Esophagus (tissue), 2 donors: Measurements from ENCODE around the gene SIGLEC7. TPM values are rescaled to one million over a fixed set of nuclear protein-coding genes. Genes with fewer than 3 reads are reported as not detected.

Experiments
- H3K27ac ChIP-seq, 2 donors: one replicate each; pipeline ENCODE4 v1.5.1; 2013; ENCODE audit warnings: low read depth in 2 of 2, mild to moderate bottlenecking in 2 of 2, inconsistent platforms in 1 of 2, low read length in 1 of 2, moderate library complexity in 1 of 2
- H3K27me3 ChIP-seq, 2 donors: one replicate each; pipeline ENCODE4 v1.6.1; 2013; ENCODE audit warnings: low read length in 2 of 2, control low read depth in 1 of 2, mild to moderate bottlenecking in 1 of 2; ENCODE audit not compliant: insufficient read depth in 2 of 2, control insufficient read depth in 1 of 2
- H3K36me3 ChIP-seq, 2 donors: one replicate each; pipeline ENCODE4 v1.6.1; 2013; ENCODE audit warnings: low read length in 1 of 2; ENCODE audit not compliant: control insufficient read depth in 2 of 2, insufficient read depth in 2 of 2
- H3K4me1 ChIP-seq, 2 donors: one replicate each; pipeline ENCODE4 v1.6.1; 2013; ENCODE audit warnings: low read length in 1 of 2; ENCODE audit not compliant: control insufficient read depth in 2 of 2, insufficient read depth in 2 of 2
- H3K4me3 ChIP-seq, 2 donors: one replicate each; pipeline ENCODE4 v1.5.1; 2013; ENCODE audit warnings: low read length in 2 of 2, mild to moderate bottlenecking in 2 of 2, low read depth in 1 of 2, moderate library complexity in 1 of 2
- H3K9me3 ChIP-seq, 2 donors: one replicate each; pipeline ENCODE4 v1.6.1; 2013; ENCODE audit warnings: mild to moderate bottlenecking in 2 of 2, low read depth in 1 of 2, low read length in 1 of 2, moderate library complexity in 1 of 2; ENCODE audit not compliant: control insufficient read depth in 2 of 2, insufficient read depth in 1 of 2
- WGBS, 2 donors: extraction: QIAGEN DNeasy Blood & Tissue Kit; methylation state at CpG; one replicate each; pipeline ENCODE4 v1.1.7; 2013; 5-methylcytosine and 5-hydroxymethylcytosine counted together
- polyA plus RNA-seq, 2 donors: library from polyadenylated mRNA; stranded (reverse); fragments of 200-250 nt; gene quantifications; one replicate each; pipeline ENCODE4 v1.2.3, GENCODE V29; 2013
- donor health status: healthy with polysubstance abuse.
- donor health status: Bipolar disorder and iron deficiency.

Gene SIGLEC7
- under 1 TPM; 0.12 to 0.18 TPM for polyA plus RNA-seq

DNA sequence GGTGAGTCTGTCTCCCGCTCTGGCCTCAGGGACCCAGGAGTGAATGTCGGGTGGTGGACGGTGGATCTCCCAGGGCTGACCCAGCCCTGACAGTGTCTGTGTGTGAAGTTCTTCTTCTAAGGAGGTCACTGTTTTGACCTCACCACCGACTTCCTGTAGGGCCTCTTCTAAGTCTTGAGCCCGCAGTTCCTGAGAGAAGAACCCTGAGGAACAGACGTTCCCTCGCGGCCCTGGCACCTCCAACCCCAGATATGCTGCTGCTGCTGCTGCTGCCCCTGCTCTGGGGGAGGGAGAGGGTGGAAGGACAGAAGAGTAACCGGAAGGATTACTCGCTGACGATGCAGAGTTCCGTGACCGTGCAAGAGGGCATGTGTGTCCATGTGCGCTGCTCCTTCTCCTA is at the start of gene SIGLEC7:
SIGLEC7 (plus strand) TSS at position 183 of the 400 bp plus-strand sequence; CDS start at position 252, 69 bp downstream.
- 71 to 72% methylated on average over 14 of the region's 14 CpGs for WGBS, 2 donors
- Histone ChIP-seq H3K9me3 (no peaks in the 10 kb centered on the region), H3K4me3 (no peak within 1 kb of the TSS), H3K36me3 (no peaks in the 10 kb centered on the region), H3K4me1 (no peaks in the 10 kb centered on the region), H3K27me3 (no peaks in the 10 kb centered on the region), H3K27ac (no peak within 1 kb of the TSS)

DNA sequence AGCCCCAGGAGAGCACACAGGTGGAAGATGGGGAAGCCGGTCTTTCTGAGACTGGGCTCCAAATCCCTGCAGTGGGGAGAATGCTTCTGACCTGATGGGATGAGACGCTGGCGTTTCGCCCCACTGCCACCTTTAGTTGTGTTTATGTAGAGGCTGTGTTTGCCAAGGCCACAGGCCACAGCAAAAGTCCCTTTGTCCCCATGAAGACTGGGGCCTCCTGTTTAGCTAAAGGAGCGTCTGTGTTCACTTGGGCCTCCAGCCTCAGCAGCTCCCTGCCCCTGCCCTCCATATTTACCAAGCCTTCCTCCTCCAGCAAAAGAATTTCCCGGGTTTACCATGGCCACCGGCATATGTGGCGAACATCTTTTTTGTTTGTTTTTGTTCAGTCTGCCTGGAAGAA is 49.0 kb upstream of the SIGLEC7 start:
- Histone ChIP-seq H3K9me3 (no peaks in the 10 kb centered on the region), H3K27ac (peak overlapping the region in 1 of 2 donors; percentile 88), H3K27me3 (no peaks in the 10 kb centered on the region), H3K36me3 (peaks cover 0 to 4% of the 10 kb centered on the region in 2 donors), H3K4me1 (peaks cover 2 to 9% of the 10 kb centered on the region in 2 donors), H3K4me3 (no peak overlapping the region)
- 59% methylated on average over 8 of the region's 8 CpGs for WGBS, 2 donors

DNA sequence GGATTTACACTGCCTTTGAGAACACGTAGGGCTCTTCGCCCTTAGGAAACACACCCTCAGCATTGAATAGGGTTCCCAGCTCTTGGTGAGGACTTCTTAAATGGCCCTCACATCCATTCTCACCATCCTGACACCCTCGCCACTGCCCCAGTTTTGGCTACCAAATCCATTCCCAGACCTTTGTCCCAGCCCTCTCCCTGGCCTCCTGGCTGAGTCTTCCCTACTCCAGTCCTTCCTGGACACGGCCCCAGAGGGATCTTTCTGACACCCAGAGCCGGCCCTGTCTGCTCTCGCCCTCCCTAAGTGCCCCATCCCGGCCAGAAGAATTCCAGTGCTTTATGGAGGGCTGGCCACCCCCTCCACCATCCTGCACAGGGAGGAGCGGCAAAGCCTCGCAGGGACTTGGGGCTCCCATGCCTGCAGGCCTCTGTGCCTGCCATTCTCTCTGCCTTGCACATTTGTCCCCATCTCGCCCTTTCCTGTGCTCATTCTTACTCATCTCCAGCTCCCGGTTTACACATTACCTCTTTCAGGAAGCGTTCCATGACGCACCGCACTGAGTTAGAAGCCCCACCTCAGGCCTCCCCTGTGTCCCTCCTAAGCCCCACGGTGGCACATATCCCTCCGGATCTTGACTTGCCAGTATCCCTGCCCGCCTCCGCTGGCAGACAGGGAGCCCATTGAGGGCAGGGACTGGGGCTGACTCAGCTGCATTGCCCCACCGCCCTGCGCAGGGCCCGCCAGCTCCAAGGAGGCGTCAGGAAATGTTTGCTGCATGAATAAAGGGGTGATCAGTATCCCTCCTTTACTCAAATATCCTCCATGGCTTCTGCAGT is 48.4 kb upstream of the SIGLEC7 start:
- 68 to 71% methylated on average over 22 of the region's 22 CpGs for whole genome bisulfite sequencing, 2 donors
- no peak overlapping the region for H3K4me3 ChIP-seq
- peak overlapping the region; percentile 11 to 88 for H3K27ac ChIP-seq
- peaks cover 0 to 7% of the 10 kb centered on the region in 2 donors for H3K36me3 ChIP-seq
- peaks cover 2 to 9% of the 10 kb centered on the region in 2 donors for H3K4me1 ChIP-seq
- no peaks in the 10 kb centered on the region for H3K27me3 ChIP-seq
- H3K9me3 ChIP-seq: no peaks in the 10 kb centered on the region

DNA sequence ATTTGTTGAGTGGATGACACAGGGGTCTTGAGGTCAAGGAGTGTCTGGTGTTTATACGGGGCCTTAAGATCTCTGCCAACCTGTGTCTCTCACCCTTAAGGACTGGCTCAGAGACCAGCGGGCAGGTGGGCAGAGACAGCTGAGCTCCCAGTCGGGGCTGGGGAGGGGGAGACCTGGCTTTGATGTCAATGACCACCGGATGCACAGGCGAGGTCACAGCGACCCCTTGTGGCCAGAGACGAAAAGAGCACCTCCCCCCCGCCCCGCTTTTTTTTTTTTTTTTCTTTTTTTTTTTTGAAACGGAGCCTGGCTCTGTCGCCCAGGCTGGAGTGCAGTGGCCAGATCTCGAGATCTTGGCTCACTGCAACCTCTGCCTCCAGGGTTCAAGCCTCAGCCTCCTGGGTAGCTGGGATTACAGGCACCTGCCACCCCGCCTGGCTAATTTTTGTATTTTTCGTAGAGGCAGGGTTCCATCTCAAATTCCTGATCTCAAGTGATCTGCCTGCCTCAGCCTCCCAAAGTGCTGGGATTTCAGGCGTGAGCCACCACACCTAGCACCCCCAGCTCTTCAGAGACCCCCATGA is 47.3 kb upstream of the SIGLEC7 start:
- 22 to 30% methylated on average over 15 of the region's 15 CpGs for WGBS, 2 donors
- H3K4me3 ChIP-seq: no peak overlapping the region
- peak overlapping the region in 1 of 2 donors; percentile 29 for H3K27ac ChIP-seq
- no peaks in the 10 kb centered on the region for H3K9me3 ChIP-seq
- no peaks in the 10 kb centered on the region for H3K27me3 ChIP-seq
- H3K4me1 ChIP-seq: peaks cover 2 to 9% of the 10 kb centered on the region in 2 donors
- peaks cover 0 to 7% of the 10 kb centered on the region in 2 donors for H3K36me3 ChIP-seq

DNA sequence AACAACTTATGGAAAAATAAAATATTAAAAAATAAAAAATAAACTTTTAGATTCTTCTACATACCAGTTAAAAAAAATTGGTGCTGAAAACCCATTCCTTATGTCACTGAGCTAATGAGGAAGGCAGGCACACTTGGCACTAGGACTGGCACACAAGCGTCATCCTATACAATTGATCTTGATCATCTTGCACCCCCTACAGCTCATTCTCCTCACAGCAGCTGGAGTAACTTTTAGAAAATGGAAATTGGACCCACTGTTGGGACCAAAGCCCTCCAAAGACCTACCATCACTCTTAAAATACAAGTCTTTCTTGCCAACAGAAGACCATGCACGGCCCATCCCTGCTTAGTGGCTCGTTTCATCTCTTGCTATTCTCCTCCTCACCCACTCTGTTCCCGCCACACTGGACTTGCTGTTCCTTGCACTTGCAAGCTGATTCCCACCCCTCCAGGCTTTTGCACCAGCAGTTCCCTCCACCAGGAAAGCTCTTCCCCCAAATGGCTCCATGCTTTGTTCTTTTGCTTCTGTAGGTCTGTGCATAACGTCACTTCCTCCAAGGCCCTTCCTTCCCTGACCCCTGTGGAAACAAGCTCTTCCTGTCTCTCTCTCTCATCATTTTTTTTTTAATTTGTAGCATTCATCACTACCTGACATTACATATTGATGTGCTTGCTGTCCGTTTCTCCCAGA is 45.5 kb upstream of the SIGLEC7 start:
- no peak overlapping the region for H3K4me3 ChIP-seq
- peaks cover 2 to 9% of the 10 kb centered on the region in 2 donors for H3K4me1 ChIP-seq
- WGBS, 2 donors: 65 to 68% methylated on average over 6 of the region's 6 CpGs
- H3K27ac ChIP-seq: peak overlapping the region; percentile 5 to 85
- H3K9me3 ChIP-seq: no peaks in the 10 kb centered on the region
- H3K36me3 ChIP-seq: peaks cover 0 to 10% of the 10 kb centered on the region in 2 donors
- H3K27me3 ChIP-seq: no peaks in the 10 kb centered on the region

DNA sequence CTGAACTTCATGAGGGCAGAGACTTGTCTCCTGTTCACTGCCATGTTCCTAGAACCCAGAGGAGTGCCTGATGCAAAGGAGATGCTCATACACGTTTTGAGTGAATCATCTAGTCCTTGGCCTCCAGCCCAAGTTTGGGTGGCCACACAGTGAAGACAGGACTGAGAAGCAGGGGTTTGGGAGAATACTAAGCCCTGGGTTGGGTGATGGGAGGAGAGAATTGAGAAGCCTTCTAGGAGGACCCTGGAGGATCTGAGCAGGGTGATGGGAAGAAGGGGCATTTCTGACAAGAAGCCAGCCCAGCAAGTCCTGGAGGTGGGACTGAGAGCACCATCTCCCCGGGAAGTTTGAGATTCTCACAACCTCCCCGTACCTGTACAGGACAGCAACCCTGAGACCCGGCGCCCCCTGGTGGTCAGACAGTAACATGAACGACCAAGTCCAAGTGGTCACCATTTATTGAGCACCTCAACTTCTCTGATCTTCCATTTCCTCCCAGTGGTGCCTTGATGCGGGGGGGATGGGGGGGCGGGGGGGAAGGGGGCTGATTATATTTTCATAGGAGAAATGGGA is 44.8 kb upstream of the SIGLEC7 start:
- Histone ChIP-seq H3K4me3 (no peak overlapping the region), H3K27me3 (no peaks in the 10 kb centered on the region), H3K9me3 (no peaks in the 10 kb centered on the region), H3K4me1 (peaks cover 2 to 9% of the 10 kb centered on the region in 2 donors), H3K27ac (peak overlapping the region; percentile 5 to 85), H3K36me3 (peaks cover 0 to 10% of the 10 kb centered on the region in 2 donors)
- 9 to 13% methylated on average over 7 to 8 of the region's 8 CpGs for WGBS, 2 donors

DNA sequence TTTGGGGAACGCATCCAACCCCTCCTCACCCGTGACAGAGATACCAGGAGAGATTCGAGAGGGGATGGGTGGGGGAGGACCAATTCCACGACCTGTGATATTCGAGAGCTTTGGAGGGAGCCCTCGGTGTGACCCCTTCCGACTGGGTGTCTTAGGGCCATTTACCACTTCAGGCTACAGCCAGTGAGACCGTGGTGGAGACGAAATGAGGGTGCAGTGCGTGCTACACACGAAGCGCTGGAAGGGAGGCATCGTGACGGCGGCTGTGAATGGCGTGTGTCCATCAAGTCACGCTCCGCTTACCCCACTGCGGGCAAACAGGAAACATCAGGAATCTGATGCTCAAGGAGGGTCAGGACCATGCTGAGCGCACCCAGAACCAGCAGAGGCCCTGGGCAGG is 44.3 kb upstream of the SIGLEC7 start:
- 72 to 79% methylated on average over 20 of the region's 20 CpGs for WGBS, 2 donors
- H3K36me3 ChIP-seq: peaks cover 0 to 10% of the 10 kb centered on the region in 2 donors
- no peak overlapping the region for H3K4me3 ChIP-seq
- H3K27ac ChIP-seq: peak overlapping the region in 1 of 2 donors; percentile 9
- no peaks in the 10 kb centered on the region for H3K9me3 ChIP-seq
- peaks cover 2 to 9% of the 10 kb centered on the region in 2 donors for H3K4me1 ChIP-seq
- no peaks in the 10 kb centered on the region for H3K27me3 ChIP-seq

DNA sequence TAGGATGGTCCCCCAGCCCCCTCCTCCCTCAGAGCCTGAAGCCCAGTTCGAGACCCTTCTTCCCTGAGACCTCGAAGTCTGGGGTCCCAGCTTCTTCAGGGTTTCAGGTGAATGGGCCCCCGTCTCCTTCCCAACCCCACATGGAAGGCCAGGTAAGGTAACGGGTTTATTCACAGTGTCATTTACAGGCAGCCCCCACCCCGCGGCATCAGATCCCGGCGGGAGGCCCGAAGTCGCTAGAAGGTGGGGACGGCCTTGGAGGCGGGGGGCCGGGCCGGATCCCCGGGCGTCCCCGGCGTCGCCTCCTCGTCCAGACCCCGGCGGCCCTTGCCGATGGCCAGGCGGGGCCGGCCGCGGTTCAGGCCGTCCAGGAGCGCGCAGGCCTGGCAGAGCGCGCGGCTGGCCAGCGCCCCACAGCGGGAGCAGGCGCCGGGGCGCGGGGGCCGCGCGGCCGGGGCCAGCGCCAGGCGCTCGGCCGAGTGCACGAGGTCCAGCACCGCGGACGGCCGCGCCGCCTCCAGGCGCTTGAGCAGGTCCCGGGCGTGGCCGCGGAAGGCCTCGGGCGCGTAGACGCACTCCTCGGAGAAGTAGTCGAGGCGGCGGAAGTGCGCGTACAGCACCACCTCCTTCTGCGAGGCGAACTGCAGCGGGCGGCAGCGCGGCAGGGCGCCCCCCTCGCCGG is 43.6 kb upstream of the SIGLEC7 start:
- H3K36me3 ChIP-seq: peaks cover 0 to 10% of the 10 kb centered on the region in 2 donors
- no peaks in the 10 kb centered on the region for H3K9me3 ChIP-seq
- H3K27me3 ChIP-seq: no peaks in the 10 kb centered on the region
- no peak overlapping the region for H3K4me3 ChIP-seq
- WGBS, 2 donors: 66 to 80% methylated on average over 69 to 78 of the region's 78 CpGs
- H3K27ac ChIP-seq: no peak overlapping the region
- peaks cover 2 to 8% of the 10 kb centered on the region in 2 donors for H3K4me1 ChIP-seq

DNA sequence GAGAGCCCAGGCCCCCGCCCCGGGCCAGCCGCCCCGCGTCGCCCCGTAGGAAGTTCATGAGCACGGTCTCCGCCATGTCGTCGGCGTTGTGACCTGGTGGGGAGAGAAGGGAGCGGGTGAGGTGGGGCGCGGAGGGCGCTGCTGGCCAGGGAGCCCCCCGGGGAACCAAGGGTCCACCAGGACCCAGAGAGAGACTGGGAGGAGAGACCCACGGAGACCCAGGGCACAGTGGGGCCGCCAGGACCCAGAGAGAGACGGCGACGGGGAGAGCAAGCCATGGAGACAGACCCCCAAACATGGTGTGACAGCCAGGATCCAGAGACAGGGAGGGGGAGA is 43.1 kb upstream of the SIGLEC7 start:
- H3K36me3 ChIP-seq: peaks cover under 1 to 15% of the 10 kb centered on the region in 2 donors
- H3K27ac ChIP-seq: no peak overlapping the region

More for the DNA sequence above, 43.1 kb upstream of the SIGLEC7 start:
- Histone ChIP-seq H3K27me3 (no peaks in the 10 kb centered on the region), H3K4me1 (peaks cover 2 to 4% of the 10 kb centered on the region in 2 donors), H3K4me3 (no peak overlapping the region), H3K9me3 (no peaks in the 10 kb centered on the region)
- WGBS, 2 donors: 75% methylated on average over 22 of the region's 22 CpGs
